Stomach smooth muscle (tissue), 2 donors: ENCODE data around the gene UBE3B.

Source experiments
- H3K27ac ChIP-seq: one replicate; pipeline ENCODE4 v1.7.0; 2013; ENCODE audit warnings: mild to moderate bottlenecking, low read length, inconsistent platforms
- H3K27me3 ChIP-seq, 2 donors: one replicate each; pipeline ENCODE4 v1.7.0; 2013; ENCODE audit warnings: low read length in 2 of 2; ENCODE audit not compliant: insufficient read depth in 2 of 2, control insufficient read depth in 1 of 2
- H3K36me3 ChIP-seq, 2 donors: one replicate each; pipeline ENCODE4 v1.7.0; 2013; ENCODE audit warnings: low read length in 2 of 2; ENCODE audit not compliant: control insufficient read depth in 2 of 2, insufficient read depth in 2 of 2
- H3K4me1 ChIP-seq: one replicate; pipeline ENCODE4 v1.7.0; 2013; ENCODE audit warnings: low read length; ENCODE audit not compliant: control insufficient read depth, insufficient read depth
- H3K4me3 ChIP-seq, 2 donors: one replicate each; pipeline ENCODE4 v1.7.0; 2013; ENCODE audit warnings: low read length in 2 of 2
- H3K9ac ChIP-seq, 2 donors: one replicate each; pipeline ENCODE4 v1.7.0; 2013; ENCODE audit warnings: low read length in 2 of 2, mild to moderate bottlenecking in 1 of 2
- H3K9me3 ChIP-seq, 2 donors: one replicate each; pipeline ENCODE4 v1.7.0; 2013; ENCODE audit warnings: low read length in 2 of 2; ENCODE audit not compliant: control insufficient read depth in 2 of 2
- donor health status: healthy.
- donor health status: Pancreatic carcinoma.

UBE3B gene

DNA sequence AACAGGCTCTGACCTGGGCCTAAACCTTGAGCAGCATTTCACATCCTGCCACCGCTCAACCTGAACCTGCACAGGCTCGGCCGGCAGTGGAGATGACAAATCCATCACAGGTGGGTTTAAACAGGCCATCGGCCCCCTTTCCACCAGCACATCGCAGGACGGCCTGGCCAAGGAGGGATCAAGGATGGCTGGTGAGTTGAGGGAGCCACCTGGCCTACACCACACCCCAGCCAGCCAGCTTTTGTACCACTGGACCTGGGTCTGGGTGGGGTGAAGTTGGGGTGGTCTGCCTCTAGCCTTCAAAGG, 81.7 kb downstream of the UBE3B start:
- Histone ChIP-seq H3K27ac (no peak overlapping the region), H3K27me3 (no peaks in the 10 kb centered on the region), H3K36me3 (peaks cover 3 to 22% of the 10 kb centered on the region in 2 donors), H3K4me3 (no peak overlapping the region), H3K4me1 (no peaks in the 10 kb centered on the region), H3K9me3 (no peaks in the 10 kb centered on the region), H3K9ac (no peak overlapping the region)

GRCh38 chr12:109559601-109560000, 82.2 kb downstream of the UBE3B start:
- Histone ChIP-seq H3K9me3 (no peaks in the 10 kb centered on the region), H3K36me3 (peaks cover 3 to 22% of the 10 kb centered on the region in 2 donors)

GRCh38 chr12:109560867-109561710, 83.7 kb downstream of the UBE3B start:
- peaks cover 7 to 27% of the 10 kb centered on the region in 2 donors for H3K36me3 ChIP-seq
- no peaks in the 10 kb centered on the region for H3K27me3 ChIP-seq
- H3K4me1 ChIP-seq: no peaks in the 10 kb centered on the region
- no peak overlapping the region for H3K9ac ChIP-seq
- no peak overlapping the region for H3K4me3 ChIP-seq
- H3K9me3 ChIP-seq: no peaks in the 10 kb centered on the region
- H3K27ac ChIP-seq: no peak overlapping the region

More at GRCh38 chr12:109559601-109560000, 82.2 kb downstream of the UBE3B start:
- no peaks in the 10 kb centered on the region for H3K27me3 ChIP-seq
- no peak overlapping the region for H3K4me3 ChIP-seq
- H3K27ac ChIP-seq: no peak overlapping the region
- no peak overlapping the region for H3K9ac ChIP-seq
- no peaks in the 10 kb centered on the region for H3K4me1 ChIP-seq

DNA sequence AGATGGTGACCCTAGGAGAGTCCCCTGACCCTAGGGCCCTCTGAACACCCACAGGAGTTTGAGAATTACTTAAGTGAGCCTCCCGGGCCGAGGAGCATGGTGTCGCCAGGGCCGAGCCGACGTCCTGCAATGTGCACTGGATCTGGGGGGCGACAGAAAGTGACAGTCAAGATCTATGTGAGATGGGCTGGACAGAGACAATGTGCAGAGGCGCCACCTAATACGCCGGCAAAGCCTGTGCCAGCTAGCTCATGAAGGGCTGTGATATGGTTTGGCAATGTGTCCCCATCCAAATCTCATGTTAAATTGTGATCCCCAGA, 84.2 kb downstream of the UBE3B start:
- Histone ChIP-seq H3K9ac (no peak overlapping the region), H3K27ac (no peak overlapping the region), H3K36me3 (peaks cover 10 to 27% of the 10 kb centered on the region in 2 donors), H3K27me3 (no peaks in the 10 kb centered on the region), H3K9me3 (no peaks in the 10 kb centered on the region), H3K4me3 (no peak overlapping the region), H3K4me1 (no peaks in the 10 kb centered on the region)

- H3K27me3 ChIP-seq: no peaks in the 10 kb centered on the region
- H3K36me3 ChIP-seq: peaks cover 10 to 28% of the 10 kb centered on the region in 2 donors
- H3K9me3 ChIP-seq: no peaks in the 10 kb centered on the region
- no peaks in the 10 kb centered on the region for H3K4me1 ChIP-seq
- H3K4me3 ChIP-seq: no peak overlapping the region
- no peak overlapping the region for H3K9ac ChIP-seq
- no peak overlapping the region for H3K27ac ChIP-seq
These were observed 85.4 kb downstream of the UBE3B start for GRCh38 chr12:109562871-109563270.

GRCh38 chr12:109563291-109564284, 86.2 kb downstream of the UBE3B start:
- Histone ChIP-seq H3K36me3 (peaks cover 10 to 35% of the 10 kb centered on the region in 2 donors), H3K9me3 (no peaks in the 10 kb centered on the region), H3K9ac (no peak overlapping the region), H3K4me1 (no peaks in the 10 kb centered on the region), H3K4me3 (no peak overlapping the region), H3K27me3 (no peaks in the 10 kb centered on the region), H3K27ac (no peak overlapping the region)

- no peaks in the 10 kb centered on the region for H3K9me3 ChIP-seq
- no peaks in the 10 kb centered on the region for H3K4me1 ChIP-seq
- peaks cover 10 to 36% of the 10 kb centered on the region in 2 donors for H3K36me3 ChIP-seq
- no peak overlapping the region for H3K27ac ChIP-seq
- no peak overlapping the region for H3K4me3 ChIP-seq
- no peaks in the 10 kb centered on the region for H3K27me3 ChIP-seq
- H3K9ac ChIP-seq: no peak overlapping the region
These were observed 89.0 kb downstream of the UBE3B start for GRCh38 chr12:109566424-109566823.

DNA sequence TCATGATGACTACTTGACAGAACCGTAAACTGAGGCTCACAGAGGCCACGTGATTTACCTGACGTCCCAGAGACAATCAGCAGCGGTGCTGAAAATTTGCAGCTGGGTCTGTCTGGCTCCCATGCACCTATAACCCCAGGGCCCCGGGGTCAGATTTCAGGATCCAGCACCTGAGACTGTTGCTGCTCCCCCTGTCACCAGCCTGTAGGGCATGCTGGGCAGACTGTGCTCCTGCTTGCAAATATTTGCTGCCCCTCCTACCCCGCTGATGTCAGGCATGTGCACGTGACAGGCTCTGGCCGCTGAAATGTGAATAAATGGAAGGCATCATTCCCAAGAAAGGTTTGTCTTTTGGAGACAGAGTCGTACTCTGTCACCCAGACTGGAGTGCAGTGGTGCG, 89.9 kb downstream of the UBE3B start:
- peaks cover 10 to 37% of the 10 kb centered on the region in 2 donors for H3K36me3 ChIP-seq
- H3K9ac ChIP-seq: no peak overlapping the region
- H3K9me3 ChIP-seq: no peaks in the 10 kb centered on the region
- no peaks in the 10 kb centered on the region for H3K4me1 ChIP-seq
- H3K27ac ChIP-seq: no peak overlapping the region
- H3K4me3 ChIP-seq: no peak overlapping the region
- H3K27me3 ChIP-seq: no peaks in the 10 kb centered on the region

DNA sequence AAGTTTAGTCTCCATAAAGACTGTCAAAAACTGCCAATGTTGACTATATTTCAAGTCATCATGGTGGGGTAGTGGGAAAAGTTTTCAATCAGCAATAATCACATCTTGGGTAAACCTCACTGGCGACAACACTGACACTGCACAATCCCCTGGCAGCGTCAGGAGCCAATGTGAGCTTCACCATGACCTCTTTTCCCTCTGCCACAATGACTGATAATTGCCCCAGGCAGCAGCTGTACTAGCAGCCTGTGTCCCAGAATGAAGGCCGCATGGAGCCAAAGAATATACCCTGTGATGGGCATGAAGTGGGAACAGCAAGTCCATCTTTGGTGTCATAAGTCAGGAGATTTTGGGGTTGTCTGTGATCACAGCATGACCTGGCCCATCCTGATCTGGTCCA, 90.5 kb downstream of the UBE3B start:
- peaks cover 10 to 30% of the 10 kb centered on the region in 2 donors for H3K36me3 ChIP-seq
- H3K9me3 ChIP-seq: no peaks in the 10 kb centered on the region
- no peak overlapping the region for H3K4me3 ChIP-seq
- no peak overlapping the region for H3K27ac ChIP-seq
- H3K4me1 ChIP-seq: peaks cover 2% of the 10 kb centered on the region
- no peak overlapping the region for H3K9ac ChIP-seq
- no peaks in the 10 kb centered on the region for H3K27me3 ChIP-seq

GRCh38 chr12:109568486-109568885, 91.1 kb downstream of the UBE3B start:
- no peak overlapping the region for H3K9ac ChIP-seq
- no peak overlapping the region for H3K27ac ChIP-seq
- H3K36me3 ChIP-seq: peaks cover 8 to 29% of the 10 kb centered on the region in 2 donors
- no peaks in the 10 kb centered on the region for H3K9me3 ChIP-seq
- peaks cover 5% of the 10 kb centered on the region for H3K4me1 ChIP-seq
- no peak overlapping the region for H3K4me3 ChIP-seq
- no peaks in the 10 kb centered on the region for H3K27me3 ChIP-seq
